Left ventricle myocardium superior (tissue), 1 donor: ENCODE data around the gene RRP7A. TPM values are rescaled to one million over a fixed set of nuclear protein-coding genes. Genes with fewer than 3 reads are reported as not detected.
"Not testable (repeated sequence)": the region's sequence is repeated elsewhere in the genome, so short reads cannot be mapped to it uniquely, and the experiment has no call there.

Experiments
- ATAC-seq: fragments of 200-7000 bp; cut with Tn5 transposase; one replicate; pipeline ENCODE4 v1.9.1; 2020; ENCODE audit warnings: mild to moderate bottlenecking, moderate library complexity
- DNase-seq: peaks from one replicate; pipeline ENCODE4 v3.0.0-alpha.2; 2020
- intact Hi-C: fragments of 100-400 bp; cut with micrococcal nuclease; formaldehyde crosslinking; loops from one replicate; pipeline ENCODE4 v1.11.0; 2022
- total RNA-seq: library from RNA; stranded (reverse); fragmentation: NEBNext Ultra II Directional; extraction: Animal tissue kit (Norgen Biotek cat#: 25700); gene quantifications from one replicate; pipeline ENCODE4 v1.2.1, GENCODE V29; 2021
- donor health status: DM: no; HTN: yes; CAD: no; lungs with severe emphysema.

The RRP7A gene
- total RNA-seq, 1 donor from 2014 or later: 16.0 TPM

GRCh38 chr22:42537199-42537831 is 17.7 kb upstream of the RRP7A start:
- intact Hi-C loops, DNase-seq: not testable (repeated sequence)
- ATAC-seq: peak; percentile 79

- ATAC-seq, intact Hi-C loops, DNase-seq: not testable (repeated sequence)
Observed at GRCh38 chr22:42536634-42537033, 17.0 kb upstream of the RRP7A start.

- intact Hi-C loops: no loop called here
- DNase-seq (no peak), ATAC-seq (no peak)
Observed at GRCh38 chr22:42536166-42536565, 16.6 kb upstream of the RRP7A start.

GRCh38 chr22:42535082-42535731 is 15.6 kb upstream of the RRP7A start:
- ATAC-seq, DNase-seq, intact Hi-C loops: not testable (repeated sequence)

GRCh38 chr22:42533638-42533977 is 14.0 kb upstream of the RRP7A start:
- ATAC-seq (no peak), DNase-seq (no peak)
- intact Hi-C loops: no loop called here

GRCh38 chr22:42531401-42532084 is 11.9 kb upstream of the RRP7A start:
- ATAC-seq, intact Hi-C loops, DNase-seq: not testable (repeated sequence)

GRCh38 chr22:42529435-42529834 is 9.8 kb upstream of the RRP7A start:
- ATAC-seq, DNase-seq, intact Hi-C loops: not testable (repeated sequence)

- ATAC-seq: no peak
- no peak for DNase-seq
- intact Hi-C loops: no loop called here
Observed at GRCh38 chr22:42528591-42529307, 9.2 kb upstream of the RRP7A start.

GRCh38 chr22:42522546-42522945 is 3.0 kb upstream of the RRP7A start:
- no peak for DNase-seq
- ATAC-seq: no peak
- intact Hi-C loops: no loop called here

GRCh38 chr22:42521228-42521546 is 1.6 kb upstream of the RRP7A start:
- intact Hi-C loops: no loop called here
- DNase-seq: no peak
- ATAC-seq: no peak

- ATAC-seq, DNase-seq, intact Hi-C loops: not testable (repeated sequence)
Observed at GRCh38 chr22:42518638-42519524, 715 bp downstream of the RRP7A start.

GRCh38 chr22:42517103-42517502 is 2.5 kb downstream of the RRP7A start:
- intact Hi-C loops, DNase-seq, ATAC-seq: not testable (repeated sequence)

GRCh38 chr22:42515896-42516295 is 3.7 kb downstream of the RRP7A start:
- ATAC-seq (no peak), DNase-seq (no peak)
- intact Hi-C loops: no loop called here

GRCh38 chr22:42515304-42515703 is 4.3 kb downstream of the RRP7A start:
- ATAC-seq, intact Hi-C loops, DNase-seq: not testable (repeated sequence)

GRCh38 chr22:42514331-42514730 is 5.3 kb downstream of the RRP7A start:
- intact Hi-C loops, ATAC-seq, DNase-seq: not testable (repeated sequence)

- ATAC-seq (peak; percentile 63), DNase-seq (peak; percentile 42)
- intact Hi-C loops: not testable (repeated sequence)
Observed at GRCh38 chr22:42512273-42512990, 7.2 kb downstream of the RRP7A start.

GRCh38 chr22:42511401-42511891 is 8.2 kb downstream of the RRP7A start:
- intact Hi-C loops: no loop called here
- ATAC-seq: no peak

GRCh38 chr22:42509548-42509947 is 10.0 kb downstream of the RRP7A start:
- no peak for DNase-seq
- no peak for ATAC-seq
- intact Hi-C loops: no loop called here

More at GRCh38 chr22:42511401-42511891, 8.2 kb downstream of the RRP7A start:
- DNase-seq: peak; percentile 40
